Measurements from ENCODE around the gene BAX.
"Not testable (repeated sequence)": the region's sequence is repeated elsewhere in the genome, so short reads cannot be mapped to it uniquely, and the experiment has no call there.

BAX gene

GRCh38 chr19:48954595-48955307 lies at the start of gene BAX:
TSS of gene BAX (plus strand) at chr19:48954875. CDS start at chr19:48954929, 54 bp downstream.
- peak within 1 kb of the TSS; percentile 78 for H3K4me3 ChIP-seq (ENCODE audit: low read length)

GRCh38 chr19:48905664-48906063 lies 49.0 kb upstream of the BAX start:
- H3K4me3 ChIP-seq (ENCODE audit: low read length): no peak overlapping the region
- no peak for TF ChIP-seq ZNF274 (IDR thresholded peaks at IDR 0.05; ENCODE audit: low read depth, low read length)

More at GRCh38 chr19:48954595-48955307, at the start of gene BAX:
- TF ChIP-seq ZNF274 (IDR thresholded peaks at IDR 0.05; ENCODE audit: low read depth, low read length): no peak

- no peak for TF ChIP-seq ZNF274 (IDR thresholded peaks at IDR 0.05; ENCODE audit: low read depth, low read length)
- H3K4me3 ChIP-seq (ENCODE audit: low read length): no peak overlapping the region
These were observed 48.4 kb upstream of the BAX start for GRCh38 chr19:48906324-48906723.

GRCh38 chr19:48907671-48908070 lies 47.0 kb upstream of the BAX start:
- TF ChIP-seq ZNF274 (IDR thresholded peaks at IDR 0.05; ENCODE audit: low read depth, low read length): no peak
- no peak overlapping the region for H3K4me3 ChIP-seq (ENCODE audit: low read length)

GRCh38 chr19:48909424-48910077 lies 45.1 kb upstream of the BAX start:
- not testable (repeated sequence) for H3K4me3 ChIP-seq (ENCODE audit: low read length)

- no peak overlapping the region for H3K4me3 ChIP-seq (ENCODE audit: low read length)
- TF ChIP-seq ZNF274 (IDR thresholded peaks at IDR 0.05; ENCODE audit: low read depth, low read length): no peak
These were observed 43.9 kb upstream of the BAX start for GRCh38 chr19:48910803-48911202.

- no peak overlapping the region for H3K4me3 ChIP-seq (ENCODE audit: low read length)
- no peak for TF ChIP-seq ZNF274 (IDR thresholded peaks at IDR 0.05; ENCODE audit: low read depth, low read length)
These were observed 41.4 kb upstream of the BAX start for GRCh38 chr19:48913114-48913889.

GRCh38 chr19:48914181-48914580 lies 40.5 kb upstream of the BAX start:
- no peak overlapping the region for H3K4me3 ChIP-seq (ENCODE audit: low read length)
- no peak for TF ChIP-seq ZNF274 (IDR thresholded peaks at IDR 0.05; ENCODE audit: low read depth, low read length)

- no peak for TF ChIP-seq ZNF274 (IDR thresholded peaks at IDR 0.05; ENCODE audit: low read depth, low read length)
- no peak overlapping the region for H3K4me3 ChIP-seq (ENCODE audit: low read length)
These were observed 38.9 kb upstream of the BAX start for GRCh38 chr19:48915757-48916156.

- no peak overlapping the region for H3K4me3 ChIP-seq (ENCODE audit: low read length)
- no peak for TF ChIP-seq ZNF274 (IDR thresholded peaks at IDR 0.05; ENCODE audit: low read depth, low read length)
These were observed 36.6 kb upstream of the BAX start for GRCh38 chr19:48918071-48918470.

- TF ChIP-seq ZNF274 (IDR thresholded peaks at IDR 0.05; ENCODE audit: low read depth, low read length): no peak
- no peak overlapping the region for H3K4me3 ChIP-seq (ENCODE audit: low read length)
These were observed 35.9 kb upstream of the BAX start for GRCh38 chr19:48918801-48919247.

GRCh38 chr19:48919271-48919670 lies 35.4 kb upstream of the BAX start:
- H3K4me3 ChIP-seq (ENCODE audit: low read length): not testable (repeated sequence)

- TF ChIP-seq ZNF274 (IDR thresholded peaks at IDR 0.05; ENCODE audit: low read depth, low read length): no peak
- H3K4me3 ChIP-seq (ENCODE audit: low read length): no peak overlapping the region
These were observed 33.7 kb upstream of the BAX start for GRCh38 chr19:48920949-48921348.

- TF ChIP-seq ZNF274 (IDR thresholded peaks at IDR 0.05; ENCODE audit: low read depth, low read length): no peak
- H3K4me3 ChIP-seq (ENCODE audit: low read length): no peak overlapping the region
These were observed 32.8 kb upstream of the BAX start for GRCh38 chr19:48921721-48922500.
